ENCODE measurements around the gene IL10.
"Not testable (repeated sequence)": the region's sequence is repeated elsewhere in the genome, so short reads cannot be mapped to it uniquely, and the experiment has no call there.

The IL10 gene

GRCh38 chr1:206765771-206766170 is 6.5 kb downstream of the IL10 start:
- not testable (repeated sequence) for DNase-seq (ENCODE audit: low spot score)

DNA sequence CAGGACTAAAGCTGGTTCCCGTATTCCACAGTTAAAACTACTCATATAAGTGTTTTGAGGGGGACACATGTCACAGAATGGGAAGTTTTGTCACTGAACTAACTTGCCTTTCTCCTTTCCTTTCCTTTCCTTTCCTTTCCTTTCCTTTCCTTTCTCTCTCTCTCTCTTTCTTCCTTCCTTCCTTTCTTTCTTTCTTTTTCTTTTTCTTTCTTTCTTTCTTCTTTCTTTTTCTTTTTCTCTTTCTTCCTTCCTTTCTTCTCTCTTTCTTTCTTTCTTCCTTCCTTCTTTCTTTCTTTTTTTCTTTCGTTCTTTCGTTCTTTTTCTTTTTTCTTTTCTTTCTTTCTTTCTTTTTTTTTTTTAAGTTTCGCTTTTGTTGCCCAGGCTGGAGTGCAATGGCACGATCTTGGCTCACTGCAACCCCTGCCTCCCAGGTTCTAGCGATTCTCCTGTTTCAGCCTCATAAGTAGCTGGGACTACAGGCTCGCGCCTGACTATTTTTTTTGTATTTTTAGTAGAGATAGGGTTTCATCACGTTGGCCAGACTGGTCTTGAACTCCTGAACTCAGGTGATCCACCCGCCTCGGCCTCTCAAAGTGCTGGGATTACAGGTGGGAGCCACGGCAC is 9.4 kb downstream of the IL10 start:
- not testable (repeated sequence) for DNase-seq (ENCODE audit: low spot score)

GRCh38 chr1:206761159-206761768 is 11.0 kb downstream of the IL10 start:
- no peak for DNase-seq (ENCODE audit: low spot score)

GRCh38 chr1:206760590-206760989 is 11.7 kb downstream of the IL10 start:
- no peak for DNase-seq (ENCODE audit: low spot score)

- DNase-seq (ENCODE audit: low spot score): no peak
Measured at GRCh38 chr1:206757524-206758266, 14.6 kb downstream of the IL10 start.

GRCh38 chr1:206754011-206754410 is 18.3 kb downstream of the IL10 start:
- no peak for DNase-seq (ENCODE audit: low spot score)

DNA sequence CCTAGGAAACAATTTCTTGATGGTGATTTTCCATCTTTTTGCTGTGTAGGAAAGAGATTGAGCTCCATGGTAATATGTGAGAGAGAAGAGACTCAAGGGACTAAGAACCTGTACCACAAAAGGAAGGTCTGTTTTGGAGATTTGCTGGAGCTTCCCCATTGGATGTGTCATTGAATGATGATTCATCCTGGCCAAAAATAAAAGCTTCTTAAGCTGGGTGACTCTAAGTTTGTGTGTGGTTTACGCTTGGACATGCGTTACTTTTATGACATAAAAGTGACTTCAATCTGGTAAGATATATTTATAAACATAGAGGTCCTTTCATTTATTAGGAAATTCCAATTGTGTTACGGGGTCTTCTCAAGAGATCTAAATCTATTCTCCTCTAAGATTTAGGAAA is 19.2 kb downstream of the IL10 start:
- no peak for DNase-seq (ENCODE audit: low spot score)

DNA sequence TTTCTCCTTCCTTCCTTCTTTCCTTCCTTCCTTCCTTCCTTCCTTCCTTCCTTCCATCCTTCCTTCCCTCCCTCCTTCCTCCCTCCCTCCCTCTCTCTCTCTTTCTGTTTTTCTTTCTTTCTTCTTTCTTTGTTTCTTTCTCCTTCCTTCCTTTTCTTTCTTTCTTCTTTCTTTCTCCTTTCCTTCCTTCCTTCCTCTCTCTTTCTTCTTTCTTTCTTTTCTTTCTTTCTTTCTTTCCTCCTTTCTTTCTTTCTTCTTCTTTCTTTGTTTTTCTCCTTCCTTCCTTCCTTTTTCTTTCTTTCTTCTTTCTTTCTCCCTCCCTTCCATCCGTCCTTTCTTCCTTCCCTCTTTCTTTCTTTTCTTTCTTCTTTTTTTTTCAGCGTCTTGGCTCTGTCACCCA is 19.8 kb downstream of the IL10 start:
- no peak for DNase-seq (ENCODE audit: low spot score)

DNA sequence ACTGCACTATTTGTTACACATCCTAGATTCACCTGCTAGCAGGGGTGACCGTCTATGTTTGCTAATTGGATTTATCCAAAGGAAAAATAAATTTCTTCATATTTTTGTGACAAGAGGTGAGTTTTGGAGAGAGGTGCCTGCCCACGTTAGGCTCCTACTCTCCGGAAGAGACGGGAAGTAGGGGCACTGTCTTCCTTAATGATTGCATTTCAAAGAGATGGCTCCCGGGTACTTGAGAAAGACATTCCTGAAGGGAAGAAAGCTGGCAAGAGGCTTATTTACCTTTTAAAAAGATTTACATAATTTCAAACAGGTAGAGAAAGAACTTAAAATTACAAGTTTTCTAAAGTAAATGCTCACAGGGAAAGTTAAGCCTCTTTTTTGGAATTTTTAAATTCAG is 20.4 kb downstream of the IL10 start:
- no peak for DNase-seq (ENCODE audit: low spot score)

DNA sequence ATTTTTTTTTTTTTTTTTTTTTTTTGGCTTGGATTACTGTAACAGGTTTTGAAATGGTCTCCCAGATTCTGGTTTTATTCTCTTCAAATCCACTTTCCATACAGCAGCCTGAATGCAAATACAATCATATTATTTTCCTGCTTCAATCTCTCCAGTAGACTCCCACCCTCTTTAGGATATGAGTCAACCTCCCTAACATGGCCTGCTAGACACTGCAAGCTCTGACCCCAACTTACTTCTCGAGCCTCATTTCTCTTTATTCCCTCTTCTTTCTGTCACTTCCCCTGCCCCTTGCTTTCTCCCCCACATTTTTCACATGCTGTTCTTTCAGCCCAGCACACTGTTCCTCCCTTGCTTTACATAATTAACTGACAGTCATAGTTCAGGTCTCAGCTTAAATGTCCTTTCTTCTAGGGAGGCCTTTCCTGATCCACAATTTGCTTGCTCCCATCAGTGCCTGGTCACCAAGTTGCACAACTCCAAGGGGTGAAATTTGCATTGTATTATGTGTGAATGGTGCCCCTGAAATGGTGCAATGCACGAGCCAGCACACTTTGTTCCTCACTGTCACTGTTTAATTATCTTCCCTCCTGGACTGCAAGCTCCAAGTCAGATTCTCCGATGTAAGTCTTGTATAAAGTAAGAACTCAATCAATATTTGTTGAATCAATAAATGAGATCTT is 23.8 kb downstream of the IL10 start:
- no peak for DNase-seq (ENCODE audit: low spot score)

DNA sequence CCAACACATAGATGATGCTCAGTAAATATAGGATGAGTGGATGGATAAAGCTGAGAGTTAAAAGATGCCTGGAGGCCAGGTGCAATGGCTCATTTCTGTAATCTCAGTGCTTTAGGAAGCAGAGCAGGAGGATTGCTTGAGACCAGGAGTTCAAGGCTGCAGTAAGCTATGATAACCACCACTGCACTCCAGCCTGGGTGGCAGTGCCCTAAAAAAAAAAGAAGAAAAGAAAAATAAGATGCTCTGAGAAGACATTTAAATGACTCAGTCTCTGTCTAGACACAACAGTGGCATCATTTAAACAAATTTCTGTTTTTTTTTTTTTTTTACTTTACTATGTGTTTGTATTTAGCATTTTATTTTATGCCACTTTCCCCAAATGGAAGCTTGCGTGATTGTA is 27.0 kb downstream of the IL10 start:
- DNase-seq (ENCODE audit: low spot score): no peak

DNA sequence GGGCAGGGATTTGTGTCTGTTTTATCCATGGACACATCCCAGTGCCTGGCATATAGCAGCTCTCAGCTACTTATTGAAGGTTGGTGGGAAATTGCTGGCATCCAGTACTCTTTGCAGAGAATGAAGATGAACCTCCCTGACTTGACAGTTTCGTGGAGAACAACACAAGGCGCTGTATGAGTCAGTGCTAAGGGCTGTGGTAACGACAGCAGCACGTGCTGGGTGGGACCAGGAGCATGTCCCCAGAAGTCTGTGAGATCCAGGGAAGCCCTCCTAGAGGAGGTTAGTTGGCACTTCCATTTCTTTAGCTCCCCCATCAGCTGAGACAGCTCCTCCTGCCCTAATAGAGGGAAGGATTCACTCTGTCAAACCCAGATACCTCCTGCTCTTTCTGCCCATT is 27.6 kb downstream of the IL10 start:
- no peak for DNase-seq (ENCODE audit: low spot score)

DNA sequence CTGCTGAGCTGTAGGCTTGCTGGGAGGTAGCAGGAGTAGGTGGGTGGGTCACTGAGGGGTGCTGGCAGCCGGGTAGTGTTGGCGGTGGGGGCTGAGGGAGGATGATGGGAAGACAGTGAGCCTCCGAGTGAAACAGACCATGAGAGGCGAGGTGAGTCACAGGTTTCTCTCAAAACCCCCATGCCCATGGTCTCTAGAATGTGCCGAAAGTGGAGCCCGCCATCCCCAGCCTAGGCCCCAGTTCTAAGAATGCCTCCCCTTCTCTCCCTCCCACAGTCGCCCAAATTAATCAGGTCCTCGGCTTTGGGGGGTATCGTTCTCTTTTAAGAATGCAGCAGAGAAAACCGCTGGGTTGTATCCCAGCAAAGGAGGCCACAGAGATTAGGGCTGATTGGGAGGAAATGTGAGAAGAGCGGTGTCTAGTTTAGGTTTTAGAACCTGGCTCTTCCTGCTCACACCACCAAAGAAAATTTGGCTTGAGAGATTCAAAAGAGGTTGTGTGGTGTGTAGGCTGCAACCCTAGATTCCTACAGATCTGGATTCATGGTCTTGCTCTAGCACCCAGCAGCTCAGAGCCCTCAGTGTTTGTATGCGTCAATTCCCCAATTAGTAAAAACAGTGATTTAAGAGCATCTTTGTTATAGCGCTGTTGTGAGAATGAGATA is 29.4 kb downstream of the IL10 start:
- DNase-seq (ENCODE audit: low spot score): no peak

- DNase-seq (ENCODE audit: low spot score): no peak
Measured at GRCh38 chr1:206741142-206741701, 31.1 kb downstream of the IL10 start.

- DNase-seq (ENCODE audit: low spot score): peak; percentile 33
Measured at GRCh38 chr1:206739411-206740076, 32.8 kb downstream of the IL10 start.

GRCh38 chr1:206738370-206739366 is 33.6 kb downstream of the IL10 start:
- no peak for DNase-seq (ENCODE audit: low spot score)

- no peak for DNase-seq (ENCODE audit: low spot score)
Measured at GRCh38 chr1:206737729-206738201, 34.5 kb downstream of the IL10 start.

GRCh38 chr1:206736878-206737728 is 35.2 kb downstream of the IL10 start:
- no peak for DNase-seq (ENCODE audit: low spot score)

- no peak for DNase-seq (ENCODE audit: low spot score)
Measured at GRCh38 chr1:206735553-206736031, 36.7 kb downstream of the IL10 start.

Measured in globus pallidus (tissue), 1 donor.